Measurements from ENCODE around the gene CELF1. TPM values are rescaled to one million over a fixed set of nuclear protein-coding genes. Genes with fewer than 3 reads are reported as not detected.

CELF1 gene
- total and polyA plus RNA-seq, 9 of the 15 experiments (the other 6 are each of a cell fraction or from before 2014, with no cell fraction given), result 11.3 to 142 (median 77.4) TPM

- TF ChIP-seq ARID4B (CRISPR knock-in tag; IDR thresholded peaks at IDR 0.05), result peak; percentile 9; the same call in 1 of the 2 replicates
- TF ChIP-seq GABPA (tag; conservative IDR thresholded peaks at IDR 0.05; ENCODE audit: low read depth), result no peak
- TF ChIP-seq ARHGAP35 (IDR thresholded peaks at IDR 0.05; ENCODE audit: partially characterized antibody), result no peak
- no peak for TF ChIP-seq ZNF830 (CRISPR knock-in tag; IDR thresholded peaks at IDR 0.05)
- TF ChIP-seq KDM4B (IDR thresholded peaks at IDR 0.05; ENCODE audit: borderline replicate concordance in 2 of 2, low read depth in 1 of 2), result no peak
- TF ChIP-seq ZNF175 (CRISPR knock-in tag; IDR thresholded peaks at IDR 0.05; ENCODE audit: low read depth), result 0 out of 2 replicates have a peak, but pooled peaks have one; percentile 35
- 0 out of 2 replicates have a peak, but pooled peaks have one; percentile 28 for TF ChIP-seq MIER1 (IDR thresholded peaks at IDR 0.05; ENCODE audit: low read depth)
- no peak for TF ChIP-seq YY1 (IDR thresholded peaks at IDR 0.05; ENCODE audit: borderline replicate concordance in 1 of 3, control insufficient read depth in 1 of 3, extremely low read depth in 1 of 3, insufficient read depth in 3 of 3, insufficient read length in 1 of 3, insufficient replicate concordance in 2 of 3, low read depth in 1 of 3, low read length in 2 of 3)
Measured at GRCh38 chr11:47425611-47426010, 127.3 kb downstream of the CELF1 start (continued).
